SK-N-SH (cell line): Measurements from ENCODE around the gene ZDHHC6. TPM values are rescaled to one million over a fixed set of nuclear protein-coding genes. Genes with fewer than 3 reads are reported as not detected.
A peak's percentile ranks its signal among the peaks of the same experiment; 100 is the strongest.

Experiments used
- CTCF ChIA-PET: fragments of 300-600, 350-600 bp; formaldehyde crosslinking; extraction: SDS; loops from one replicate; lab custom pipeline; 2021; lab: Yijun Ruan, JAX
- POLR2A ChIA-PET: fragments of 350-600 bp; sonication (Branson Sonifier 250); formaldehyde crosslinking; extraction: SDS; loops from one replicate; lab custom pipeline; 2020; ENCODE audit warnings: antibody characterized with exemption, inconsistent platforms; lab: Yijun Ruan, JAX
- DNase-seq: peaks from one replicate; pipeline ENCODE4 v3.0.0; 2012
- H2AFZ ChIP-seq: fragments of 200-600 bp; sonication (generic); 2 replicates; pipeline ENCODE4 v1.8.1; 2016; ENCODE audit warnings: antibody characterized with exemption, mild to moderate bottlenecking, low read depth
- H3F3A ChIP-seq: fragments of 200-600 bp; sonication (generic); replicated peaks from 2 replicates; pipeline ENCODE3; 2016; ENCODE audit warnings: antibody characterized with exemption, mild to moderate bottlenecking; ENCODE audit not compliant: insufficient read depth
- H3K27ac ChIP-seq, 2 experiments: fragments of 200-500 bp in 1 of 2; fragments of 200-600 bp in 1 of 2; sonication (Bioruptor generic) in 1 of 2; sonication (generic), shearing (Covaris generic) in 1 of 2; 2 replicates each; pipeline versions ENCODE4 v1.5.1 to v1.6.1; 2014 to 2016; ENCODE audit warnings: low read depth in 2 of 2, inconsistent platforms in 1 of 2, low read length in 1 of 2, mild to moderate bottlenecking in 1 of 2, mixed read lengths in 1 of 2
- H3K27me3 ChIP-seq: fragments of 200-600 bp; sonication (generic), shearing (Covaris generic); 2 replicates; pipeline ENCODE4 v1.6.1; 2016; ENCODE audit warnings: mixed run types; ENCODE audit not compliant: insufficient read depth
- H3K36me3 ChIP-seq, 2 experiments: fragments of 200-500 bp in 1 of 2; fragments of 200-600 bp in 1 of 2; sonication (Bioruptor generic) in 1 of 2; sonication (generic) in 1 of 2; replicated peaks in 1 of 2; 2 replicates each; pipeline versions ENCODE3 to v1.5.1; 2014 to 2016; ENCODE audit warnings: low read length in 1 of 2, mild to moderate bottlenecking in 1 of 2; ENCODE audit not compliant: insufficient read depth in 2 of 2, control insufficient read depth in 1 of 2
- H3K4me1 ChIP-seq, 2 experiments: fragments of 200-500 bp in 1 of 2; fragments of 200-600 bp in 1 of 2; sonication (Bioruptor generic) in 1 of 2; sonication (generic), shearing (Covaris generic) in 1 of 2; 2 replicates each; pipeline versions ENCODE4 v1.5.1 to v1.6.1; 2014 to 2016; ENCODE audit warnings: low read depth in 1 of 2, low read length in 1 of 2, mixed run types in 1 of 2; ENCODE audit not compliant: insufficient read depth in 2 of 2, control insufficient read depth in 1 of 2
- H3K4me2 ChIP-seq: fragments of 200-600 bp; sonication (generic), shearing (Covaris generic); 2 replicates; pipeline ENCODE4 v1.6.1; 2017; ENCODE audit warnings: mixed run types
- H3K4me3 ChIP-seq, 2 experiments: fragments of 200-500 bp in 1 of 2; fragments of 200-600 bp in 1 of 2; sonication (Bioruptor generic) in 1 of 2; sonication (generic), shearing (Covaris generic) in 1 of 2; 2 replicates each; pipeline versions ENCODE4 v1.5.1 to v1.8.1; 2014 to 2016; ENCODE audit warnings: low read depth in 2 of 2, inconsistent platforms in 1 of 2, low read length in 1 of 2, mild to moderate bottlenecking in 1 of 2, mixed read lengths in 1 of 2, moderate library complexity in 1 of 2
- H3K79me2 ChIP-seq: fragments of 200-600 bp; sonication (generic); 2 replicates; pipeline ENCODE4 v1.8.1; 2017; ENCODE audit warnings: mild to moderate bottlenecking; ENCODE audit not compliant: insufficient read depth
- H3K9ac ChIP-seq: fragments of 200-600 bp; sonication (generic); 2 replicates; pipeline ENCODE4 v1.6.1; 2017; ENCODE audit warnings: mixed run types
- H3K9me2 ChIP-seq: fragments of 200-600 bp; sonication (generic); 2 replicates; pipeline ENCODE4 v1.6.1; 2017; ENCODE audit warnings: mixed run types
- H3K9me3 ChIP-seq: fragments of 200-600 bp; sonication (generic); 2 replicates; pipeline ENCODE4 v1.6.1; 2017; ENCODE audit warnings: mixed run types, mild to moderate bottlenecking, moderate library complexity
- H4K20me1 ChIP-seq: fragments of 200-600 bp; sonication (generic); 2 replicates; pipeline ENCODE4 v1.6.1; 2017; ENCODE audit warnings: mild to moderate bottlenecking, mixed run types; ENCODE audit not compliant: insufficient read depth
- CTCF ChIP-seq: fragments of 200-600 bp; sonication (generic); IDR thresholded peaks from 2 replicates; pipeline ENCODE4 v1.6.1; 2017; ENCODE audit warnings: antibody characterized with exemption, mild to moderate bottlenecking, moderate library complexity
- EP300 ChIP-seq, 2 experiments: IDR thresholded peaks; 2 replicates each; pipeline versions ENCODE4 v1.4.0 to v1.6.1; 2012; ENCODE audit warnings: borderline replicate concordance in 1 of 2, low read depth in 1 of 2, low read length in 1 of 2
- MEF2A ChIP-seq: IDR thresholded peaks from 2 replicates; pipeline ENCODE4 v1.4.0; 2012; ENCODE audit warnings: low read depth, borderline replicate concordance
- MXI1 ChIP-seq: IDR thresholded peaks from 2 replicates; pipeline ENCODE4 v1.6.1; 2012; ENCODE audit warnings: mild to moderate bottlenecking, low read depth, low read length, improper control_type of control experiment
- POLR2AphosphoS5 ChIP-seq: IDR thresholded peaks from 2 replicates; pipeline ENCODE4 v1.6.1; 2012; ENCODE audit warnings: low read depth, low read length
- RAD21 ChIP-seq: IDR thresholded peaks from 2 replicates; pipeline ENCODE4 v1.6.1; 2012; ENCODE audit warnings: mild to moderate bottlenecking, low read length
- RCOR1 ChIP-seq: fragments of 150-350 bp; IDR thresholded peaks from 2 replicates; pipeline ENCODE4 v1.6.1; 2017; ENCODE audit warnings: antibody characterized with exemption, low read length
- SMC3 ChIP-seq: IDR thresholded peaks from 2 replicates; pipeline ENCODE4 v1.6.1; 2012; ENCODE audit warnings: low read depth, low read length, improper control_type of control experiment
- TAF1 ChIP-seq: IDR thresholded peaks from 2 replicates; pipeline ENCODE4 v1.6.1; 2012; ENCODE audit warnings: low read depth, mild to moderate bottlenecking, low read length, moderate library complexity, borderline replicate concordance
- TEAD4 ChIP-seq: IDR thresholded peaks from 2 replicates; pipeline ENCODE4 v1.4.0; 2012; ENCODE audit warnings: mild to moderate bottlenecking, borderline replicate concordance; ENCODE audit not compliant: insufficient read depth
- USF1 ChIP-seq: IDR thresholded peaks from 2 replicates; pipeline ENCODE4 v1.4.0; 2012; ENCODE audit warnings: low read depth, borderline replicate concordance
- USF2 ChIP-seq: fragments of 150-350 bp; IDR thresholded peaks from 2 replicates; pipeline ENCODE4 v1.6.1; 2017; ENCODE audit warnings: antibody characterized with exemption, low read length, low read depth, borderline replicate concordance
- YY1 ChIP-seq: IDR thresholded peaks from 2 replicates; pipeline ENCODE4 v1.4.0; 2012; ENCODE audit warnings: low read depth, mild to moderate bottlenecking
- WGBS: methylation state at CpG from one replicate; pipeline ENCODE4 v1.1.6; 2017; ENCODE audit warnings: low lambda C conversion rate; 5-methylcytosine and 5-hydroxymethylcytosine counted together
- polyA plus RNA-seq, 3 experiments: library from polyadenylated mRNA; depleted of rRNA; stranded (reverse); fragments of >200 nt; gene quantifications; 2 replicates each; pipeline ENCODE4 v1.2.3, GENCODE V29; 2012

The ZDHHC6 gene
- polyA plus RNA-seq, 1 of the 3 experiments (the other 2 are of a cell fraction): 12.5 TPM

DNA sequence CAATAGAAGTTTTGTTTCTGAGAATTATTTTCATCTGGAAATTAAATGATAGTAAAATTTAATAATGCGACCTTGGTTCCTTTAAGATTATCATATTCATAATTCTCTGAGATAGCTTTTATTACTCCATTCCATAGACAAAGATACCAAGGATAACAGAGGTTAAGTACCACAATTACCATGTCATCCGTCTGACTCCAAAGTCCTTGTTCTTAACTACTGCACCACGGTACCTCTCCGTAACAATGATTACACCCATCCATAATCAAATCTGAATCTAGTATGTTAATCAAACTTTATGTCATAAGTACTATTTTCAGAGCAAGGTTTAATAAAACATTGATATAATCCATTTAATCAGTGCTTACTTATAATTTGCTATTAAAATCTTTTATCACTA is 8.4 kb downstream of the ZDHHC6 start:
- peaks cover 71 to 76% of the 10 kb centered on the region in 2 experiments for H3K36me3 ChIP-seq
- CTCF ChIA-PET: no interaction called here
- H3K9me3 ChIP-seq: no peaks in the 10 kb centered on the region

GRCh38 chr10:112434988-112435619 is 11.6 kb downstream of the ZDHHC6 start:
- no peaks in the 10 kb centered on the region for H3K4me1 ChIP-seq
- H3K9me2 ChIP-seq: no peaks in the 10 kb centered on the region
- H3F3A ChIP-seq: peaks cover 13% of the 10 kb centered on the region
- TF ChIP-seq TEAD4: no peak
- no peak for TF ChIP-seq EP300 (IDR thresholded peaks at IDR 0.05; ENCODE audit: borderline replicate concordance in 1 of 2, low read depth in 1 of 2, low read length in 1 of 2)
- TF ChIP-seq MEF2A: no peak
- no peak for TF ChIP-seq TAF1
- TF ChIP-seq RAD21: peak; percentile 66
- peak; percentile 66 for TF ChIP-seq CTCF
- 71% methylated on average over 2 of the region's 2 CpGs for WGBS
- ChIA-PET CTCF (interaction anchor here (0.5 to 4.4 kb wide), 33 partner anchors 9 to 1470 kb away, joined by 3 to 19 read pairs (median 4); partner anchors contain the start of genes VTI1A and ZDHHC6), POLR2A (no interaction called here)
- H3K9me3 ChIP-seq: no peaks in the 10 kb centered on the region
- H3K4me2 ChIP-seq: no peak overlapping the region
- no peaks in the 10 kb centered on the region for H3K27me3 ChIP-seq
- peaks cover 4% of the 10 kb centered on the region; the same call in 1 of the 2 replicates for H3K79me2 ChIP-seq
- no peak for DNase-seq
- H3K36me3 ChIP-seq: peaks cover 77 to 85% of the 10 kb centered on the region in 2 experiments
- H3K4me3 ChIP-seq: no peak overlapping the region
- no peak overlapping the region for H3K9ac ChIP-seq
- H3K27ac ChIP-seq: no peak overlapping the region
- no peak overlapping the region for H2AFZ ChIP-seq
- H4K20me1 ChIP-seq: no peaks in the 10 kb centered on the region

More for the DNA sequence above, 8.4 kb downstream of the ZDHHC6 start:
- H3K4me3 ChIP-seq: no peak overlapping the region
- H3K4me1 ChIP-seq: no peaks in the 10 kb centered on the region
- no peaks in the 10 kb centered on the region for H3K27me3 ChIP-seq
- H3K9me2 ChIP-seq: no peaks in the 10 kb centered on the region
- no peak for DNase-seq
- no peak overlapping the region for H3K27ac ChIP-seq
- peaks cover 4% of the 10 kb centered on the region; the same call in 1 of the 2 replicates for H3K79me2 ChIP-seq
- 95% methylated on average over 4 of the region's 4 CpGs for WGBS
- no peak overlapping the region for H3K9ac ChIP-seq
- no peak overlapping the region for H3K4me2 ChIP-seq
- peaks cover 13% of the 10 kb centered on the region for H3F3A ChIP-seq
- no peak overlapping the region for H2AFZ ChIP-seq
- POLR2A ChIA-PET: no interaction called here
- TF ChIP-seq RCOR1 (no peak), TAF1 (no peak)
- H4K20me1 ChIP-seq: no peaks in the 10 kb centered on the region

GRCh38 chr10:112433136-112433535 is 13.6 kb downstream of the ZDHHC6 start:
- Histone ChIP-seq H3K27me3 (no peaks in the 10 kb centered on the region), H3K4me1 (no peaks in the 10 kb centered on the region), H3K4me2 (no peak overlapping the region), H3K4me3 (no peak overlapping the region), H3K9ac (no peak overlapping the region), H3K36me3 (peaks cover 70 to 77% of the 10 kb centered on the region in 2 experiments), H3K9me3 (no peaks in the 10 kb centered on the region), H3K79me2 (no peaks in the 10 kb centered on the region; the same call in 1 of the 2 replicates), H3K9me2 (no peaks in the 10 kb centered on the region), H4K20me1 (no peaks in the 10 kb centered on the region), H3F3A (peaks cover 8% of the 10 kb centered on the region), H2AFZ (no peak overlapping the region), H3K27ac (no peak overlapping the region)
- CTCF ChIA-PET: interaction anchor here (0.8 to 4.4 kb wide), 2 partner anchors 13 to 111 kb away, joined by 3 to 19 read pairs; partner anchors contain the start of genes VTI1A and ZDHHC6
- TF ChIP-seq TAF1 (no peak), TEAD4 (no peak), POLR2AphosphoS5 (no peak), USF2 (no peak), YY1 (no peak), MXI1 (no peak), SMC3 (no peak), USF1 (no peak)
- DNase-seq: no peak
- 97% methylated on average over 2 of the region's 2 CpGs for WGBS
- POLR2A ChIA-PET: no interaction called here
